H1 (cell line): Measurements from ENCODE around the gene ANKRD12. TPM values are rescaled to one million over a fixed set of nuclear protein-coding genes. Genes with fewer than 3 reads are reported as not detected.

Experiments used
- SUZ12 ChIP-seq: fragments of 200-600 bp; sonication (generic); IDR thresholded peaks from 2 replicates; pipeline ENCODE4 v1.6.1; 2012; ENCODE audit warnings: mild to moderate bottlenecking, inconsistent platforms, low read length, moderate library complexity, mixed read lengths
- polyA plus RNA-seq, 7 experiments: library from polyadenylated mRNA; depleted of rRNA in 3 of 7; stranded (reverse) in 5 of 7; unstranded in 2 of 7; fragments of >200 nt in 5 of 7; fragments of 200-250 nt in 2 of 7; gene quantifications; 1 replicate in 5 of 7; 2 replicates in 1 of 7; 4 replicates in 1 of 7; pipeline versions ENCODE4 v1.2.1 to v1.2.3, GENCODE V29; 2011 to 2013; ENCODE audit warnings: missing spikeins in 2 of 7, mixed read lengths in 2 of 7
- total RNA-seq: library from RNA; stranded (reverse); fragmentation: NEBNext Ultra II Directional; extraction: Animal tissue kit (Norgen Biotek cat#: 25700); gene quantifications from 2 replicates; pipeline ENCODE4 v1.2.1, GENCODE V29; 2021

The ANKRD12 gene
- total and polyA plus RNA-seq, 2 of the 8 experiments (the other 6 are each of a cell fraction or from before 2014, with no cell fraction given): 2.6 to 37.9 TPM

- no peak for TF ChIP-seq SUZ12
Measured at GRCh38 chr18:9153256-9153655, 16.7 kb downstream of the ANKRD12 start (continued).
